Fibroblast of skin of right quadriceps (primary cell): ENCODE measurements around the gene NPBWR2.

Source experiments
- DNase-seq: peaks from one replicate; pipeline ENCODE4 v3.0.0-alpha.2; 2013

Gene NPBWR2

GRCh38 chr20:64055893-64056638 is 51.3 kb downstream of the NPBWR2 start:
- peak; percentile 36 for DNase-seq

GRCh38 chr20:64055396-64055892 is 51.9 kb downstream of the NPBWR2 start:
- no peak for DNase-seq

- peak; percentile 53 for DNase-seq
These were observed 53.3 kb downstream of the NPBWR2 start for GRCh38 chr20:64053841-64054661.
